CD14-positive monocyte (primary cell): Measurements from ENCODE around the gene HECTD4. TPM values are rescaled to one million over a fixed set of nuclear protein-coding genes. Genes with fewer than 3 reads are reported as not detected.

Experiments
- DNase-seq, 3 donors: peaks; one replicate each; pipeline ENCODE4 v3.0.0-alpha.2; 2011 to 2022
- H2AFZ ChIP-seq: 2 replicates; pipeline ENCODE4 v1.6.0; 2012; ENCODE audit warnings: mild to moderate bottlenecking, low read depth, low read length, inconsistent platforms; ENCODE audit not compliant: insufficient read depth, poor library complexity, severe bottlenecking
- H3K27ac ChIP-seq, 2 donors: 1 replicate in 1 of 2; 2 replicates in 1 of 2; pipeline ENCODE4 v1.5.1; 2012 to 2013; ENCODE audit warnings: low read length in 2 of 2, control low read depth in 1 of 2, inconsistent platforms in 1 of 2, low read depth in 1 of 2, mild to moderate bottlenecking in 1 of 2
- H3K27me3 ChIP-seq, 2 donors: one replicate each; pipeline versions ENCODE4 v1.6.0 to v1.6.1; 2011 to 2013; ENCODE audit warnings: low read length in 2 of 2; ENCODE audit not compliant: control insufficient read depth in 2 of 2, insufficient read depth in 2 of 2
- H3K36me3 ChIP-seq, 2 donors: replicated peaks in 1 of 2; 1 replicate in 1 of 2; 2 replicates in 1 of 2; pipeline versions ENCODE4 v1.5.1 to v1.6.1; 2012 to 2013; ENCODE audit warnings: low read length in 2 of 2, control low read depth in 1 of 2, inconsistent platforms in 1 of 2, mild to moderate bottlenecking in 1 of 2; ENCODE audit not compliant: insufficient read depth in 2 of 2, control insufficient read depth in 1 of 2
- H3K4me1 ChIP-seq, 2 donors: 1 replicate in 1 of 2; 2 replicates in 1 of 2; pipeline versions ENCODE4 v1.5.1 to v1.6.1; 2012 to 2013; ENCODE audit warnings: low read length in 2 of 2, control low read depth in 1 of 2, inconsistent platforms in 1 of 2, mild to moderate bottlenecking in 1 of 2, moderate library complexity in 1 of 2; ENCODE audit not compliant: insufficient read depth in 2 of 2, control insufficient read depth in 1 of 2
- H3K4me2 ChIP-seq: replicated peaks from 2 replicates; pipeline ENCODE3; 2012; ENCODE audit warnings: low read length, moderate library complexity, mild to moderate bottlenecking; ENCODE audit not compliant: poor library complexity, severe bottlenecking; ENCODE audit errors: extremely low read depth
- H3K4me3 ChIP-seq, 3 experiments: fragments of 200-600 bp in 1 of 3; sonication (generic) in 1 of 3; replicated peaks in 1 of 3; 1 replicate in 2 of 3; 2 replicates in 1 of 3; pipeline ENCODE4 v1.5.1; 2011 to 2013; ENCODE audit warnings: low read length in 3 of 3, mild to moderate bottlenecking in 3 of 3, control low read depth in 2 of 3, low read depth in 2 of 3, inconsistent platforms in 1 of 3, moderate library complexity in 1 of 3
- H3K79me2 ChIP-seq: 2 replicates; pipeline ENCODE4 v1.6.0; 2012; ENCODE audit warnings: mild to moderate bottlenecking, control low read depth, inconsistent platforms, low read length, moderate library complexity; ENCODE audit not compliant: insufficient read depth
- H3K9ac ChIP-seq: 2 replicates; pipeline ENCODE4 v1.6.0; 2017; ENCODE audit warnings: low read length, mild to moderate bottlenecking; ENCODE audit not compliant: insufficient read depth, poor library complexity, severe bottlenecking
- H3K9me3 ChIP-seq, 2 donors: replicated peaks in 1 of 2; 1 replicate in 1 of 2; 2 replicates in 1 of 2; pipeline versions ENCODE4 v1.5.1 to v1.6.1; 2012 to 2013; ENCODE audit warnings: low read length in 2 of 2, control low read depth in 1 of 2; ENCODE audit not compliant: control insufficient read depth in 1 of 2, insufficient read depth in 1 of 2
- H4K20me1 ChIP-seq: 2 replicates; pipeline ENCODE4 v1.6.0; 2012; ENCODE audit warnings: mild to moderate bottlenecking, low read length, control low read depth, moderate library complexity; ENCODE audit not compliant: insufficient read depth
- H3K27ac Mint-ChIP-seq, 7 donors: one replicate each; pipeline ENCODE4 v1.8.0; 2020; ENCODE audit warnings: mild to moderate bottlenecking in 7 of 7, mixed read lengths in 7 of 7, moderate library complexity in 6 of 7, inconsistent platforms in 2 of 7
- H3K27me3 Mint-ChIP-seq, 3 donors: one replicate each; pipeline ENCODE4 v1.8.0; 2021 to 2022; ENCODE audit warnings: low read depth in 3 of 3, mild to moderate bottlenecking in 3 of 3, mixed read lengths in 3 of 3, moderate library complexity in 3 of 3, inconsistent platforms in 1 of 3
- H3K36me3 Mint-ChIP-seq, 2 donors: one replicate each; pipeline ENCODE4 v1.8.0; 2020; ENCODE audit warnings: mixed read lengths in 2 of 2, inconsistent platforms in 1 of 2, mild to moderate bottlenecking in 1 of 2
- H3K4me1 Mint-ChIP-seq: one replicate; pipeline ENCODE4 v1.8.0; 2020; ENCODE audit warnings: mild to moderate bottlenecking, mixed read lengths
- H3K4me3 Mint-ChIP-seq, 2 donors: one replicate each; pipeline ENCODE4 v1.8.0; 2020; ENCODE audit warnings: mild to moderate bottlenecking in 2 of 2, mixed read lengths in 2 of 2, moderate library complexity in 1 of 2
- H3K9me3 Mint-ChIP-seq, 7 donors: one replicate each; pipeline ENCODE4 v1.8.0; 2020 to 2022; ENCODE audit warnings: mixed read lengths in 7 of 7, mild to moderate bottlenecking in 6 of 7, moderate library complexity in 6 of 7, inconsistent platforms in 2 of 7
- WGBS: methylation state at CpG from one replicate; pipeline ENCODE4 v1.1.5; 2013; ENCODE audit warnings: missing lambda C conversion rate; ENCODE audit not compliant: insufficient coverage; 5-methylcytosine and 5-hydroxymethylcytosine counted together
- intact Hi-C, 2 donors: fragments of 100-400 bp; cut with micrococcal nuclease; formaldehyde crosslinking; loops; one replicate each; pipeline versions ENCODE4 v1.15.0 to v1.15.1; 2023
- polyA plus RNA-seq, 3 donors: library from polyadenylated mRNA; depleted of rRNA in 1 of 3; unstranded in 2 of 3; stranded (reverse) in 1 of 3; fragments of 300-500 nt in 2 of 3; fragments of >200 nt in 1 of 3; fragmentation: Illumina TruSeq in 2 of 3; gene quantifications; 1 replicate in 2 of 3; 2 replicates in 1 of 3; pipeline ENCODE4 v1.2.3, GENCODE V29; 2012 to 2021
- TF ChIP-seq, protein P1 (sequence below): fragments of 200-600 bp; IDR thresholded peaks from one replicate; pipeline ENCODE4 v1.8.0; 2022; ENCODE audit warnings: antibody characterized with exemption, mild to moderate bottlenecking

HECTD4 gene
- polyA plus RNA-seq, 3 donors, result 0.73 to 18.3 (median 2.4) TPM

GRCh38 chr12:112115259-112116045 is 266.8 kb downstream of the HECTD4 start:
- peaks cover 0 to 1% (median 0%) of the 10 kb centered on the region in 3 donors for H3K27me3 Mint-ChIP-seq
- Histone ChIP-seq H3K27ac (no peak overlapping the region), H3K36me3 (no peaks in the 10 kb centered on the region), H3K79me2 (no peaks in the 10 kb centered on the region), H3K4me2 (no peak overlapping the region), H3K4me3 (no peak overlapping the region), H2AFZ (no peak overlapping the region), H3K9ac (no peak overlapping the region), H4K20me1 (no peaks in the 10 kb centered on the region), H3K9me3 (no peaks in the 10 kb centered on the region), H3K4me1 (peaks cover 32 to 45% of the 10 kb centered on the region in 2 donors), H3K27me3 (no peaks in the 10 kb centered on the region)
- intact Hi-C loops, result loop anchor here in 1 of 2 donors (10.0 kb wide), 1 partner anchor 101 kb away; the partner anchor contains the start of genes ERP29 and TMEM116
- H3K36me3 Mint-ChIP-seq, result no peaks in the 10 kb centered on the region
- peaks cover 39% of the 10 kb centered on the region for H3K4me1 Mint-ChIP-seq
- no peak overlapping the region for H3K4me3 Mint-ChIP-seq
- DNase-seq, result no peak
- peaks cover 0 to 3% (median 0%) of the 10 kb centered on the region in 7 donors for H3K9me3 Mint-ChIP-seq
- H3K27ac Mint-ChIP-seq, result no peak overlapping the region
- TF ChIP-seq, protein P1, sequence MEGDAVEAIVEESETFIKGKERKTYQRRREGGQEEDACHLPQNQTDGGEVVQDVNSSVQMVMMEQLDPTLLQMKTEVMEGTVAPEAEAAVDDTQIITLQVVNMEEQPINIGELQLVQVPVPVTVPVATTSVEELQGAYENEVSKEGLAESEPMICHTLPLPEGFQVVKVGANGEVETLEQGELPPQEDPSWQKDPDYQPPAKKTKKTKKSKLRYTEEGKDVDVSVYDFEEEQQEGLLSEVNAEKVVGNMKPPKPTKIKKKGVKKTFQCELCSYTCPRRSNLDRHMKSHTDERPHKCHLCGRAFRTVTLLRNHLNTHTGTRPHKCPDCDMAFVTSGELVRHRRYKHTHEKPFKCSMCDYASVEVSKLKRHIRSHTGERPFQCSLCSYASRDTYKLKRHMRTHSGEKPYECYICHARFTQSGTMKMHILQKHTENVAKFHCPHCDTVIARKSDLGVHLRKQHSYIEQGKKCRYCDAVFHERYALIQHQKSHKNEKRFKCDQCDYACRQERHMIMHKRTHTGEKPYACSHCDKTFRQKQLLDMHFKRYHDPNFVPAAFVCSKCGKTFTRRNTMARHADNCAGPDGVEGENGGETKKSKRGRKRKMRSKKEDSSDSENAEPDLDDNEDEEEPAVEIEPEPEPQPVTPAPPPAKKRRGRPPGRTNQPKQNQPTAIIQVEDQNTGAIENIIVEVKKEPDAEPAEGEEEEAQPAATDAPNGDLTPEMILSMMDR, result no peak
- 100% methylated on average over 2 of the region's 6 CpGs for WGBS

GRCh38 chr12:112112409-112113133 is 269.7 kb downstream of the HECTD4 start:
- Histone ChIP-seq H3K4me3 (no peak overlapping the region), H3K27ac (no peak overlapping the region), H2AFZ (no peak overlapping the region), H3K4me1 (peaks cover 31 to 39% of the 10 kb centered on the region in 2 donors), H3K9ac (no peak overlapping the region), H3K4me2 (no peak overlapping the region), H4K20me1 (peaks cover 6% of the 10 kb centered on the region), H3K79me2 (peaks cover 14% of the 10 kb centered on the region), H3K36me3 (no peaks in the 10 kb centered on the region), H3K9me3 (no peaks in the 10 kb centered on the region), H3K27me3 (no peaks in the 10 kb centered on the region)
- Mint-ChIP-seq H3K27me3 (peaks cover 0 to 1% (median 0%) of the 10 kb centered on the region in 3 donors), H3K4me3 (no peak overlapping the region), H3K4me1 (peaks cover 38% of the 10 kb centered on the region), H3K36me3 (no peaks in the 10 kb centered on the region), H3K27ac (no peak overlapping the region), H3K9me3 (peaks cover 0 to 5% (median 0%) of the 10 kb centered on the region in 7 donors)
- intact Hi-C loops, result loop anchor here in 1 of 2 donors (10.0 kb wide), 1 partner anchor 98 kb away; the partner anchor contains the start of genes ERP29 and TMEM116
- DNase-seq, result no peak
- WGBS, result 96% methylated on average over 5 of the region's 6 CpGs
- TF ChIP-seq, protein P1, result no peak
